Measurements from ENCODE around the gene DCAF5.

- TF ChIP-seq PRDM15 (CRISPR knock-in tag; IDR thresholded peaks at IDR 0.05) (no peak), ZNF430 (CRISPR knock-in tag; IDR thresholded peaks at IDR 0.05) (no peak), ATF4 (CRISPR knock-in tag; IDR thresholded peaks at IDR 0.05) (no peak), KAT2B (IDR thresholded peaks at IDR 0.05; ENCODE audit: borderline replicate concordance, low read depth, low read length) (no peak), NFIC (IDR thresholded peaks at IDR 0.05; ENCODE audit: low read length) (no peak), RXRA (CRISPR knock-in tag; IDR thresholded peaks at IDR 0.05) (no peak), ZNF431 (CRISPR knock-in tag; IDR thresholded peaks at IDR 0.05; ENCODE audit: borderline replicate concordance, low read depth) (no peak), MAZ (IDR thresholded peaks at IDR 0.05; ENCODE audit: borderline replicate concordance, low read depth, low read length) (no peak), MAZ (CRISPR knock-in tag; IDR thresholded peaks at IDR 0.05; ENCODE audit: low read depth) (no peak), ASH2L (IDR thresholded peaks at IDR 0.05; ENCODE audit: insufficient read length, low read depth, low read length) (no peak), SP1 (IDR thresholded peaks at IDR 0.05) (no peak), SP1 (CRISPR knock-in tag; IDR thresholded peaks at IDR 0.05) (no peak), LCORL (IDR thresholded peaks at IDR 0.05) (no peak), LCORL (CRISPR knock-in tag; IDR thresholded peaks at IDR 0.05) (no peak), ZBTB26 (CRISPR knock-in tag; IDR thresholded peaks at IDR 0.05; ENCODE audit: borderline replicate concordance) (no peak), CTCF (CRISPR knock-in tag; IDR thresholded peaks at IDR 0.05) (no peak), ZNF432 (CRISPR knock-in tag; IDR thresholded peaks at IDR 0.05; ENCODE audit: borderline replicate concordance) (no peak)
Measured at GRCh38 chr14:69097974-69098373, 54.9 kb downstream of the DCAF5 start.

Measured in HepG2 (cell line).